Duodenal mucosa (tissue), 2 donors: Measurements from ENCODE around the gene HMGXB3.

Experiments used
- H3K27ac ChIP-seq: one replicate; pipeline ENCODE4 v1.7.0; 2013; ENCODE audit warnings: low read depth, low read length
- H3K27me3 ChIP-seq, 2 donors: one replicate each; pipeline ENCODE4 v1.7.0; 2013; ENCODE audit warnings: low read length in 2 of 2, control low read depth in 1 of 2; ENCODE audit not compliant: insufficient read depth in 2 of 2, control insufficient read depth in 1 of 2
- H3K36me3 ChIP-seq, 2 donors: one replicate each; pipeline ENCODE4 v1.7.0; 2013; ENCODE audit warnings: low read length in 2 of 2, control low read depth in 1 of 2; ENCODE audit not compliant: insufficient read depth in 2 of 2, control insufficient read depth in 1 of 2
- H3K4me1 ChIP-seq, 2 donors: one replicate each; pipeline ENCODE4 v1.7.0; 2013; ENCODE audit warnings: low read length in 2 of 2, control low read depth in 1 of 2; ENCODE audit not compliant: insufficient read depth in 2 of 2, control insufficient read depth in 1 of 2
- H3K4me3 ChIP-seq, 2 donors: one replicate each; pipeline ENCODE4 v1.7.0; 2013; ENCODE audit warnings: low read length in 2 of 2, low read depth in 1 of 2
- H3K9ac ChIP-seq, 2 donors: one replicate each; pipeline ENCODE4 v1.7.0; 2013; ENCODE audit warnings: low read length in 2 of 2, low read depth in 1 of 2
- H3K9me3 ChIP-seq, 2 donors: one replicate each; pipeline ENCODE4 v1.7.0; 2013; ENCODE audit warnings: low read length in 2 of 2, control low read depth in 1 of 2; ENCODE audit not compliant: control insufficient read depth in 1 of 2

HMGXB3 gene

GRCh38 chr5:149988126-149988525, 12.4 kb upstream of the HMGXB3 start:
- Histone ChIP-seq H3K27me3 (no peaks in the 10 kb centered on the region), H3K9me3 (no peaks in the 10 kb centered on the region), H3K4me1 (peaks cover 0 to 3% of the 10 kb centered on the region in 2 donors), H3K9ac (no peak overlapping the region), H3K36me3 (no peaks in the 10 kb centered on the region), H3K4me3 (no peak overlapping the region), H3K27ac (no peak overlapping the region)

GRCh38 chr5:149990518-149991376, 9.8 kb upstream of the HMGXB3 start:
- H3K27ac ChIP-seq = no peak overlapping the region
- no peak overlapping the region for H3K9ac ChIP-seq
- no peaks in the 10 kb centered on the region for H3K27me3 ChIP-seq
- H3K4me1 ChIP-seq = peaks cover 0 to 3% of the 10 kb centered on the region in 2 donors
- no peaks in the 10 kb centered on the region for H3K9me3 ChIP-seq
- no peak overlapping the region for H3K4me3 ChIP-seq
- H3K36me3 ChIP-seq = peaks cover 5 to 16% of the 10 kb centered on the region in 2 donors

- Histone ChIP-seq H3K4me1 (peaks cover 0 to 3% of the 10 kb centered on the region in 2 donors), H3K9me3 (no peaks in the 10 kb centered on the region), H3K4me3 (no peak overlapping the region), H3K36me3 (peaks cover 7 to 20% of the 10 kb centered on the region in 2 donors), H3K27ac (no peak overlapping the region), H3K9ac (no peak overlapping the region), H3K27me3 (no peaks in the 10 kb centered on the region)
These were observed 7.1 kb upstream of the HMGXB3 start for GRCh38 chr5:149993471-149993870.

- Histone ChIP-seq H3K27ac (no peak overlapping the region), H3K4me1 (peaks cover 10 to 12% of the 10 kb centered on the region in 2 donors), H3K9me3 (no peaks in the 10 kb centered on the region), H3K9ac (no peak overlapping the region), H3K36me3 (peaks cover 7 to 20% of the 10 kb centered on the region in 2 donors), H3K4me3 (no peak overlapping the region), H3K27me3 (no peaks in the 10 kb centered on the region)
These were observed 4.9 kb upstream of the HMGXB3 start for GRCh38 chr5:149995385-149996204.

- H3K9ac ChIP-seq = no peak overlapping the region
- H3K4me3 ChIP-seq = no peak overlapping the region
- H3K27ac ChIP-seq = no peak overlapping the region
- H3K36me3 ChIP-seq = peaks cover 7 to 20% of the 10 kb centered on the region in 2 donors
- H3K9me3 ChIP-seq = no peaks in the 10 kb centered on the region
- H3K27me3 ChIP-seq = no peaks in the 10 kb centered on the region
- H3K4me1 ChIP-seq = peaks cover 12 to 15% of the 10 kb centered on the region in 2 donors
These were observed 4.2 kb upstream of the HMGXB3 start for GRCh38 chr5:149996205-149996890.

GRCh38 chr5:149998281-149998680, 2.3 kb upstream of the HMGXB3 start:
- Histone ChIP-seq H3K36me3 (peaks cover 7 to 20% of the 10 kb centered on the region in 2 donors), H3K9ac (no peak overlapping the region), H3K27ac (no peak overlapping the region), H3K27me3 (no peaks in the 10 kb centered on the region), H3K4me1 (peaks cover 27 to 33% of the 10 kb centered on the region in 2 donors), H3K9me3 (no peaks in the 10 kb centered on the region), H3K4me3 (no peak overlapping the region)

DNA sequence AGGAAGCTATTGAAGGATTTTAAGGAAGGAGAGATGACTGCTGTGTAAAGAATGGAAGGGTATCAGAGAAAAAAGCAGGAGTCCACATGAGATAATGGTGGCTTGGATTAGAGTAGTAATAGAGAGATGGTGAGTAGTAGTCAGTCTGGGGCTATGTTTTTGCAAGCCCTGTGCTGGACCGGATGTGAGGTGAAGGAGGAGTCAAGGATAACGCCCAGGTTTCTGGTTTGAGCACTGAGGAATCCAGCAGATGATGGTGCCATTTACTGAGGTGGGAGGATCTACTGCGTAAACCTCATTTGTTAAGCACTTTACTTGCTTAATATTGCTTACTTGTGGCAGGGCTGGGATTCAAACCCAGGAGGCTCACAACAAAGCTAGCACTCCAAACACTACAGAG, 1.2 kb upstream of the HMGXB3 start:
- no peaks in the 10 kb centered on the region for H3K27me3 ChIP-seq
- peaks cover 27 to 33% of the 10 kb centered on the region in 2 donors for H3K4me1 ChIP-seq
- H3K36me3 ChIP-seq = peaks cover 7 to 16% of the 10 kb centered on the region in 2 donors
- H3K9ac ChIP-seq = peak overlapping the region; percentile 69 to 97
- H3K4me3 ChIP-seq = peak overlapping the region; percentile 82 to 96
- H3K27ac ChIP-seq = peak overlapping the region; percentile 88
- no peaks in the 10 kb centered on the region for H3K9me3 ChIP-seq

- Histone ChIP-seq H3K27me3 (no peaks in the 10 kb centered on the region), H3K36me3 (peaks cover 11 to 16% of the 10 kb centered on the region in 2 donors), H3K9me3 (no peaks in the 10 kb centered on the region), H3K4me1 (peaks cover 27 to 33% of the 10 kb centered on the region in 2 donors), H3K27ac (peak overlapping the region; percentile 88), H3K9ac (peak overlapping the region; percentile 69 to 97), H3K4me3 (peak overlapping the region; percentile 82 to 96)
These were observed 678 bp upstream of the HMGXB3 start for GRCh38 chr5:149999866-150000255.

DNA sequence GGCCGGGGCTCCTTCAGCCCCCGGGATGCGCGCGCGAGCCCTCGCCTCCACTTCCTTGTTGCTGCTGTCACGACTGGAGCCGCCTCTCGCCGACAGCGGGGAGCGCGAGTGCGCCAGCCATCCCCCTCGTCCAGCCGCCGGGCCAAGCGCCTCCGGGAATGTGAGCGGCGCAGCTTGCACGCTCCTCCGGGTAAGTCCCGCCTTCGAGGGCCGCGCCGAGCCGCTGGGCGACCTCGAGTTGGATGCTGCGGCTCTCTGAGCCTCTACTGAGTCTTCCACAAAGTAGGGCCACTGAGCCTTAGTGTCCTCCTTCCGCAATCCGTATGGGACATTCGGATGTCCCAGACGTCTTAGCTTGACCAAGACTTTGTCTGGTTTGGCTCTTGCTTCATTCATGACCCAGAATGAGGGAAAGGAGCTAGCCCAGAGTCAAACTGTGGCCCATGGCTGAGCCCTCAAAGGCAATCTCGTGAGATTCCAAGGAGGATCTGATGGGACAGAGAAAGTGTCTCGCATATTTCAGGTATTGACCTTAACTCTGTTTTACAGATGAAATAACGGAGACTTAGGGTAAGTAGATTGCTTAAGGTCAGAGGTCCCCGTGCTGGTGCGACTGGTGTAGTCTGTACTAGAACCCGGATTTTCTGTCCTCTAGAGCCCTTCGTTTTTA, 586 bp downstream of the HMGXB3 start:
- Histone ChIP-seq H3K9ac (peak overlapping the region; percentile 69 to 97), H3K36me3 (peaks cover 7 to 14% of the 10 kb centered on the region in 2 donors), H3K27me3 (no peaks in the 10 kb centered on the region), H3K4me3 (peak overlapping the region; percentile 82 to 96), H3K9me3 (no peaks in the 10 kb centered on the region), H3K27ac (peak overlapping the region; percentile 88), H3K4me1 (peaks cover 27 to 33% of the 10 kb centered on the region in 2 donors)
